ENCODE data around the gene CRYGB.
"Not testable (repeated sequence)": the region's sequence is repeated elsewhere in the genome, so short reads cannot be mapped to it uniquely, and the experiment has no call there.

CRYGB gene

GRCh38 chr2:208142240-208142924 is 3.6 kb downstream of the CRYGB start:
- TF ChIP-seq GATA1 (IDR thresholded peaks at IDR 0.05; ENCODE audit: low read depth, low read length): no peak
- no peak for TF ChIP-seq POLR2A (IDR thresholded peaks at IDR 0.05; ENCODE audit: low read length)
- DNase-seq: no peak

GRCh38 chr2:208139447-208139846 is 6.5 kb downstream of the CRYGB start:
- no peak for DNase-seq
- TF ChIP-seq GATA1 (IDR thresholded peaks at IDR 0.05; ENCODE audit: low read depth, low read length) (no peak), POLR2A (IDR thresholded peaks at IDR 0.05; ENCODE audit: low read length) (no peak)

GRCh38 chr2:208138334-208138733 is 7.6 kb downstream of the CRYGB start:
- not testable (repeated sequence) for DNase-seq

- DNase-seq: no peak
- TF ChIP-seq GATA1 (IDR thresholded peaks at IDR 0.05; ENCODE audit: low read depth, low read length): no peak
These were observed 9.3 kb downstream of the CRYGB start for GRCh38 chr2:208136716-208137094.

- DNase-seq: no peak
- no peak for TF ChIP-seq GATA1 (IDR thresholded peaks at IDR 0.05; ENCODE audit: low read depth, low read length)
- TF ChIP-seq POLR2A (IDR thresholded peaks at IDR 0.05; ENCODE audit: low read length): no peak
These were observed 9.9 kb downstream of the CRYGB start for GRCh38 chr2:208135794-208136715.

- TF ChIP-seq GATA1 (IDR thresholded peaks at IDR 0.05; ENCODE audit: low read depth, low read length) (no peak), POLR2A (IDR thresholded peaks at IDR 0.05; ENCODE audit: low read length) (no peak)
- no peak for DNase-seq
These were observed 10.9 kb downstream of the CRYGB start for GRCh38 chr2:208134928-208135586.

GRCh38 chr2:208130712-208131110 is 15.2 kb downstream of the CRYGB start:
- no peak for DNase-seq
- TF ChIP-seq POLR2A (IDR thresholded peaks at IDR 0.05; ENCODE audit: low read length) (no peak), GATA1 (IDR thresholded peaks at IDR 0.05; ENCODE audit: low read depth, low read length) (no peak)

GRCh38 chr2:208129744-208130711 is 15.9 kb downstream of the CRYGB start, which contains the start of gene CRYGC:
CRYGC (minus strand) TSS chr2:208129828; CDS start chr2:208129792, 36 bp downstream.
- DNase-seq: no peak
- TF ChIP-seq GATA1 (IDR thresholded peaks at IDR 0.05; ENCODE audit: low read depth, low read length): no peak
- TF ChIP-seq POLR2A (IDR thresholded peaks at IDR 0.05; ENCODE audit: low read length): no peak

- no peak for DNase-seq
These were observed 17.8 kb downstream of the CRYGB start for GRCh38 chr2:208128136-208128535.

GRCh38 chr2:208127090-208127489 is 18.9 kb downstream of the CRYGB start:
- DNase-seq: no peak
- TF ChIP-seq GATA1 (IDR thresholded peaks at IDR 0.05; ENCODE audit: low read depth, low read length) (no peak), POLR2A (IDR thresholded peaks at IDR 0.05; ENCODE audit: low read length) (no peak)

More at GRCh38 chr2:208128136-208128535, 17.8 kb downstream of the CRYGB start:
- TF ChIP-seq GATA1 (IDR thresholded peaks at IDR 0.05; ENCODE audit: low read depth, low read length): no peak
- TF ChIP-seq POLR2A (IDR thresholded peaks at IDR 0.05; ENCODE audit: low read length): no peak

- no peak for DNase-seq
- TF ChIP-seq POLR2A (IDR thresholded peaks at IDR 0.05; ENCODE audit: low read length): no peak
- no peak for TF ChIP-seq GATA1 (IDR thresholded peaks at IDR 0.05; ENCODE audit: low read depth, low read length)
These were observed 20.7 kb downstream of the CRYGB start for GRCh38 chr2:208125251-208125650.

- DNase-seq: peak; percentile 27 to 29
These were observed 21.8 kb downstream of the CRYGB start, which contains the start of gene CRYGD for GRCh38 chr2:208124013-208124715. CRYGD (minus strand) TSS chr2:208124524; CDS start chr2:208124473, 51 bp downstream.

- TF ChIP-seq POLR2A (IDR thresholded peaks at IDR 0.05; ENCODE audit: low read length): no peak
- no peak for TF ChIP-seq GATA1 (IDR thresholded peaks at IDR 0.05; ENCODE audit: low read depth, low read length)
- no peak for DNase-seq
These were observed 23.7 kb downstream of the CRYGB start for GRCh38 chr2:208122248-208122647.

All from erythroblast (primary cell).